Omental fat pad (tissue), 4 donors: ENCODE data around the gene SEZ6. TPM values are rescaled to one million over a fixed set of nuclear protein-coding genes. Genes with fewer than 3 reads are reported as not detected.

Experiments used
- ATAC-seq: fragments of 150-250 bp; one replicate; pipeline ENCODE4 v1.9.1; 2016; ENCODE audit warnings: mild to moderate bottlenecking, moderate library complexity; ENCODE audit not compliant: low FRiP score
- DNase-seq: peaks from one replicate; pipeline ENCODE4 v3.0.0-alpha.2; 2019; ENCODE audit warnings: low spot score
- total RNA-seq, 4 donors: library from RNA; depleted of rRNA; stranded (reverse); fragments of >200 nt; gene quantifications; one replicate each; pipeline ENCODE4 v1.1.0, GENCODE V29; 2016
- TF ChIP-seq, protein P1 (sequence below), 3 donors: fragments of 450-650 bp; IDR thresholded peaks; one replicate each; pipeline ENCODE4 v1.5.1; 2016 to 2017; ENCODE audit warnings: antibody characterized with exemption in 3 of 3, mild to moderate bottlenecking in 3 of 3, moderate library complexity in 2 of 3

SEZ6 gene
- total RNA-seq, 4 donors from 2014 or later, result not detected

DNA sequence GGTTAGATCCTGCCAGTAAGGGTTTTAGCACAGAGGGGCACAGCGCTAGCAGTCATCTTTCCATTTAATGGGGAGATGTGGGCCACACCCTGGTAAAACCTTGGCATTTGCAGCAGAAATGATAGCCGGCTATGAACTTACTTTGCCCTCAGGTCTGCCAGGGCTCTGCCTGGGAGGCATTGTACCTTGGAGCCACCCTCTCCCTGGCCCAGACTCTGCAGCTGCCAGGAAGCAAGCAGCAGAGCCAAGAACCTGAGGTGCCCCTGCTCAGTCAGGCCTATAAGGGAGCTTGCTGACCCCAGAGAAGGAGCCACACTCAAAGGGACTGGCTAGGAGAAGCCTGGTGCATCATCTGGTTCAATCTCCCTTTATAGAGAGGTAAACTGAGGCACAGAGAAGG lies 30.8 kb downstream of the SEZ6 start:
- ATAC-seq (no peak), DNase-seq (no peak)
- TF ChIP-seq, protein P1, sequence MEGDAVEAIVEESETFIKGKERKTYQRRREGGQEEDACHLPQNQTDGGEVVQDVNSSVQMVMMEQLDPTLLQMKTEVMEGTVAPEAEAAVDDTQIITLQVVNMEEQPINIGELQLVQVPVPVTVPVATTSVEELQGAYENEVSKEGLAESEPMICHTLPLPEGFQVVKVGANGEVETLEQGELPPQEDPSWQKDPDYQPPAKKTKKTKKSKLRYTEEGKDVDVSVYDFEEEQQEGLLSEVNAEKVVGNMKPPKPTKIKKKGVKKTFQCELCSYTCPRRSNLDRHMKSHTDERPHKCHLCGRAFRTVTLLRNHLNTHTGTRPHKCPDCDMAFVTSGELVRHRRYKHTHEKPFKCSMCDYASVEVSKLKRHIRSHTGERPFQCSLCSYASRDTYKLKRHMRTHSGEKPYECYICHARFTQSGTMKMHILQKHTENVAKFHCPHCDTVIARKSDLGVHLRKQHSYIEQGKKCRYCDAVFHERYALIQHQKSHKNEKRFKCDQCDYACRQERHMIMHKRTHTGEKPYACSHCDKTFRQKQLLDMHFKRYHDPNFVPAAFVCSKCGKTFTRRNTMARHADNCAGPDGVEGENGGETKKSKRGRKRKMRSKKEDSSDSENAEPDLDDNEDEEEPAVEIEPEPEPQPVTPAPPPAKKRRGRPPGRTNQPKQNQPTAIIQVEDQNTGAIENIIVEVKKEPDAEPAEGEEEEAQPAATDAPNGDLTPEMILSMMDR (IDR thresholded peaks at IDR 0.05), result no peak

DNA sequence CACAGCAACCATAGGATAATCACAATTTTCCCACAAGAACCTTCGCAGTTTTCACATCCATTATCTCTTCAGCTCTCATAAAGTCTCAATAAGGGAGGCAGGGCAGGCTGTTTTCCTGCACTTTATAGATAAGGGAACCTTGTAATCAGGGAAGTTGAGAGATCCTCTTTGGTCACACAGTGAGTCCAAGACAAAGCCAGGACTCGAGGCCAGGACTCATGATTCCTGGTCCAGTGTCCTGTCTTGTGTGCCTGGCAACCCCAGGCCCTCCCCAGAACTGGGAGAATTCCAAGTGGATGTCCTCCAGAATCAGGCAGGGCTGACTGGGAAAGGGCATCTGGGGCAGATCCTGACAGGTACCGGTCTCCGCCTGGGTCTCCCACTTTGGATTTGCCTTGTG lies 31.4 kb downstream of the SEZ6 start:
- DNase-seq, result no peak
- no peak for ATAC-seq
- TF ChIP-seq, protein P1 (IDR thresholded peaks at IDR 0.05), result no peak

DNA sequence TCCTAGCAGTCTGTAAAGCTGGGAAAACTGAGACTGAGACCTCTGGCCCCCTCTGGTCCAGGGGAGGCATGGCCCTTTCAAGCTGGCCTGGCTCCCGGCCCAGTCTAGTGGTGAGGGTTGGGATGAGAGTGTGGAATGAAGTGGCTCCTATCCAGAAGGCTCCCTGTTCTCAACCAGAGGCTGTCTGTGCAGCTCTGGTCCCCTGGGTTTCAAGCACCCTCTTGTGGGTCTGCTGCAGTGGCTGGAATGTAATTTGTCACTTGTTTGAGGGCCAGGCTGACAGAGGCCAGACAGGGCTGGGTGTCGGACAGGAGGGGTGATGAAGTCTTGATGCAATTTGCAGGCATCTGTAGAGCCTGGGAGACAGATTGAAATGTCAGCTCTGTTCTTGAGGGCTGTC lies 32.4 kb downstream of the SEZ6 start:
- TF ChIP-seq, protein P1 (IDR thresholded peaks at IDR 0.05), result no peak
- DNase-seq (no peak), ATAC-seq (no peak)

DNA sequence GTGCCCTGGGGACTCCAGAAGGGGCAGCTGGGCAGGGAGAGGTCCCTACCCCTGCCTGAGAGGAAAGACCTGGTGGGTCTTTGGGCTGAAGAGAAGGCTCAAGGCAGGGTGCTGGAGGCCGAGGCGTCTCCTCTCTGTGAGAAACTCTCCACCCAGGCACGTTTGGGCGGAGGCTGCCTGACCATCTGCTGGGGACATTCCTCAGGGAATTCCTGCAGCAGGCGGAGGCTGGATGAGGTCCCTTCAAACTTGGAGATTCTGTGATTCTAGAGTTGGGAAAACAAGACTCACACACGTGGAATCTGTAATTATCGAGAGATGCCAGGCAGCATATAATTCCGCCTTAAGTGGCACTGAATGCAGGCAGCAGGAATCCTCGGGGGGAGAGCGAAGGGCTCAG lies 33.4 kb downstream of the SEZ6 start:
- DNase-seq, result no peak
- TF ChIP-seq, protein P1 (IDR thresholded peaks at IDR 0.05), result no peak
- ATAC-seq, result no peak

DNA sequence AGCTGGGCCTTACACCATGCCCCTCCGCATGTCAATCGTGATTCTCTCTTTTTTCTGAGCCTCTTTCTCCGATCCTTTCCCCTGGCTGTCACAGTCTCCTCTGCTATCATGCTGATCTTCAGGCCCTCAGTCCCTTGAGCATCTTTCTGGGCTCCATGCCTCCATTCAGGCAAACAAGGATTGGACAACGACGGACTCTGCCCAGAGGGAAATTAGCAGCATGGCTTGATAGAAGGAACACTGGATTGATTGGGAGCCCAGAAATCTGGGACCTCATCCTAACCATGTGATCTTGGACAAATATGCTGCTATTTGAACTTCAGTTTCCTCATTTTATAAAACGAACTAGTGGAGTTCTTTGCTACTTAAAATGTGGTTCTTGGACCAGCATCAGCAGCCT lies 35.0 kb downstream of the SEZ6 start:
- no peak for ATAC-seq
- DNase-seq, result no peak
- TF ChIP-seq, protein P1 (IDR thresholded peaks at IDR 0.05), result no peak

DNA sequence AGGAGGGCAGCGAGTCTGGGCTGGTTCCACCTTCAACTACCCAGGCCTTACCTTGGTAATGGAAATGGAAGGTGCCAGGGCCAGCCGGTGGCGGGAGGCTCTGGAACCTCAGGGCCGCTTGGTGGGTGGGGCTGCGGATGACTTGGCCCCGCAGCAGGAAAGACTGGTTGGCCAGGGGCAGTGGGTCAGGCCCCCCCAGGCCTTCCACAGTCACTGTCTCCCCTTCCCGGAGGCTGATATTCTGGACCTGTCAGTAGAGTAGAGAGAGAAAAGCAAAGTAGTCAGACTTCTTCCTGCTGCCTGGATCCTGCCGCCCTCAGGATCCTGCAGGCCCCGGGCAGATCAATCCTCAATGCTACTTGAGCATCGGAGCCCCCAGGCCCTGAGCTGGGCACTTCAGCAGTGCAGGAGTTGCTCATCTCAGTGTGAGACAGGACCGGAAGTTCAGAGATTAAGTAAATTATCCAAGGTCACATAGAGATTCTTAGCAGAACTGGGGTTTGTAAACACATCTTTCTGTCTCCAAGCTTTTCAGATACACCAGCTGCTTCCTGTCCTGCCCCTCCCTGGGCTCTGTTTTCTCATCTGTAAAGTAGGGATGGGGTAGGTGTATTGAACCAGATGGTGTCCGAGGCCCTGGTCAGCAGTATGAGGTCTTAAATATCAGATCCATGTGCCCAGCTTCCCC lies 36.0 kb downstream of the SEZ6 start:
- ATAC-seq (no peak), DNase-seq (no peak)
- TF ChIP-seq, protein P1 (IDR thresholded peaks at IDR 0.05), result no peak

DNA sequence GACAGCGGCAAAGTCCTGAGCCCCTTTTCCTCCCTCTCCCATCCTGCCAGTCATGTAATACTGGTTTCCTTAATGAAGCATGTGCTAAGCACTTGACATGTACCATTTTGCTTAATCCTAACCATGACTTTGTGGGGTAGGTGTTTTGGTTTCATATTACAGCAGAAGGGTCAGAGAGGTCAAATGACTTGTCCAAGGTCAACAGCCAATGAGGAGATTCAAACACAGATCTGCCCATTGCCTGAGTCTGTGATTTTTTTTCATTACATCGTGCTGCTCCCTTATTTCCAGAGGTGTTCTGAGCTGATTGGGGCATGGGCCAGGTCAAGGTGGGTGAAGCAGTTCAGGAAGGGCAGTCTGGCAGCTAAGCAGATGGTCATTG lies 36.9 kb downstream of the SEZ6 start:
- DNase-seq (no peak), ATAC-seq (no peak)
- TF ChIP-seq, protein P1 (IDR thresholded peaks at IDR 0.05), result no peak
